VCaP (cell line): ENCODE measurements around the gene TUSC2.

ENCODE experiments used
- H3K27ac ChIP-seq: fragments of 450-650 bp; 2 replicates; pipeline ENCODE4 v1.5.1; 2017
- TF ChIP-seq, protein P1 (sequence below): fragments of 450-650 bp; conservative IDR thresholded peaks from 2 replicates; pipeline ENCODE4 v1.5.1; 2017; ENCODE audit warnings: mild to moderate bottlenecking, moderate library complexity

Gene TUSC2

DNA sequence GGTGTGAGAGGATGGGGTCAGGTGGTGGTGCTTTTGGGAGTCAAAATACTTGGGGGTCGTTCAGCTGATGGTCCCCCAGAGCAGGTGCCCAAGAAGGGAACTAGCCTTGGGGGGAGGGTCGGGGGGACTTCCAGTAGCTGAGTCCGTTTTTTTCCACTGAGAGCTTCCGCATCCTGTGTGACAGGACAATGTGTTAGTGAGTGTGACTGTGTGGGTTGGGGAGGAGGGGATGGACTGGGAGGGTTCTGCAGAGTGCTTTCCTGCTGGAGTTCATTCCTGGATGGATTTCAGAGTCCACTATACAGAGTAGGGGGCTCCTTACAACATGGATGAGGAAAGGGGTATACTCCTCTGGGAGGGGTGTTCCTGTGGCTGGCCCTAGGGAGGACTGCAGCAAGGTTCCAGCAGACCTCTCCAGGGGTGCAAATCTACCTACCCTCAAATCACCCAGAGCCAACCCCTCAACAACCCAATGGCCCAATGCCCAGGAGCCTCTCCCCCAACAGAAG lies 4.9 kb downstream of the TUSC2 start:
- peak overlapping the region; percentile 97; the same call in 1 of the 2 replicates for H3K27ac ChIP-seq
- TF ChIP-seq, protein P1, sequence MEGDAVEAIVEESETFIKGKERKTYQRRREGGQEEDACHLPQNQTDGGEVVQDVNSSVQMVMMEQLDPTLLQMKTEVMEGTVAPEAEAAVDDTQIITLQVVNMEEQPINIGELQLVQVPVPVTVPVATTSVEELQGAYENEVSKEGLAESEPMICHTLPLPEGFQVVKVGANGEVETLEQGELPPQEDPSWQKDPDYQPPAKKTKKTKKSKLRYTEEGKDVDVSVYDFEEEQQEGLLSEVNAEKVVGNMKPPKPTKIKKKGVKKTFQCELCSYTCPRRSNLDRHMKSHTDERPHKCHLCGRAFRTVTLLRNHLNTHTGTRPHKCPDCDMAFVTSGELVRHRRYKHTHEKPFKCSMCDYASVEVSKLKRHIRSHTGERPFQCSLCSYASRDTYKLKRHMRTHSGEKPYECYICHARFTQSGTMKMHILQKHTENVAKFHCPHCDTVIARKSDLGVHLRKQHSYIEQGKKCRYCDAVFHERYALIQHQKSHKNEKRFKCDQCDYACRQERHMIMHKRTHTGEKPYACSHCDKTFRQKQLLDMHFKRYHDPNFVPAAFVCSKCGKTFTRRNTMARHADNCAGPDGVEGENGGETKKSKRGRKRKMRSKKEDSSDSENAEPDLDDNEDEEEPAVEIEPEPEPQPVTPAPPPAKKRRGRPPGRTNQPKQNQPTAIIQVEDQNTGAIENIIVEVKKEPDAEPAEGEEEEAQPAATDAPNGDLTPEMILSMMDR: no peak

DNA sequence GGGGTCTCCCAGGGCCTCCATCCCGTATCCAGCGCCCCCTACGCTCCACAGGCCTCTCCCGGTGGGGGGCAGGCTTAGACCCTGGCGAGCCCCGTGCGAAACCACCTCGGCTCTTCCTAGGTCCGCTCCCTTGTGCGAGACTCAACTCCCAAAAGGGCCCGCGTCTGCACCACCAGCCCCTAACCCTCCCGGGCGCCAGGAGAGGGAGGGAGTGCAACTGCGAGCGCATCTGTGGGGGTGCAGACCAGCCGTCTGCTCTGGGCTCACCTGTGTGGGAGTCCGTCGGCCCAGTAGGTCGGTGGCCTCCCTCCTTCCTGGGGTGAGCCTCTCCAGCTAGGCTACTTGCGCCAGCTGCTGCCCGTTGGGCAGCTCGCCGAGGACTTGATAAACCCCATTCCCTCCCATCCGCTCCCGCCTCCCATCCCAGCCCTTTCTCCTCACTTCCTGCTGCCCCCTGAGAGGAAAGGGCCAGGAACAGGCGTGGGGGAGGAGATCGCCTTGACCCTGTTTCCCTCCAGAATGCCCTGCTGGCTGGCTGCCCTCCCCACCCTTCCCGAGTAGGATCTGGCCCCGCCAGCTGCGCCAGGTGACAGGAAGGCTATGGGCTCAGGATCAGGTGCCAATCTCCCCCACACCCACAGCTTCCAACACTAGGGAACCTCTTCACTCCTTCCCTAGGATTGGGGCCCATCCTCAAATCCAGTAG lies 5.5 kb downstream of the TUSC2 start, which contains the start of gene HYAL2:
Gene HYAL2, minus strand, starts transcription at position 360 of the 706 bp plus-strand sequence. CDS start 2,256 bp downstream, outside the sequence.
- TF ChIP-seq, protein P1: no peak

DNA sequence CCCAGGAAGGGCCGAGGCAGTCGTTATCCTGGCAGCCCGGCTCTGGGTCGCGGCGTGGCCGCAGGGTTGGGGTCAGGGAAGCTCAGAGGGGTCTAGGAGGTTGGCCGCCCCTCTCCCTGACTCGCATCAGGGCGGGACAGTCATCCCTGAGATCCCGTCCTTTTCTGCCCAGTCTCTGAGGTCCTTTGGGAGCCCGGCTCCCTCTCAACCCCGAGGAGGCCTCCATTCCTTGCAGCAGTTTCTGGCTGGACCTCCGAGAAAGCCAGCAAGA lies 6.0 kb downstream of the TUSC2 start:
- TF ChIP-seq, protein P1: no peak; the same call in 1 of the 2 replicates
- H3K27ac ChIP-seq: peak overlapping the region; percentile 97

More for the DNA sequence above, 5.5 kb downstream of the TUSC2 start, which contains the start of gene HYAL2:
- peak within 1 kb of the TSS; percentile 97 for H3K27ac ChIP-seq

DNA sequence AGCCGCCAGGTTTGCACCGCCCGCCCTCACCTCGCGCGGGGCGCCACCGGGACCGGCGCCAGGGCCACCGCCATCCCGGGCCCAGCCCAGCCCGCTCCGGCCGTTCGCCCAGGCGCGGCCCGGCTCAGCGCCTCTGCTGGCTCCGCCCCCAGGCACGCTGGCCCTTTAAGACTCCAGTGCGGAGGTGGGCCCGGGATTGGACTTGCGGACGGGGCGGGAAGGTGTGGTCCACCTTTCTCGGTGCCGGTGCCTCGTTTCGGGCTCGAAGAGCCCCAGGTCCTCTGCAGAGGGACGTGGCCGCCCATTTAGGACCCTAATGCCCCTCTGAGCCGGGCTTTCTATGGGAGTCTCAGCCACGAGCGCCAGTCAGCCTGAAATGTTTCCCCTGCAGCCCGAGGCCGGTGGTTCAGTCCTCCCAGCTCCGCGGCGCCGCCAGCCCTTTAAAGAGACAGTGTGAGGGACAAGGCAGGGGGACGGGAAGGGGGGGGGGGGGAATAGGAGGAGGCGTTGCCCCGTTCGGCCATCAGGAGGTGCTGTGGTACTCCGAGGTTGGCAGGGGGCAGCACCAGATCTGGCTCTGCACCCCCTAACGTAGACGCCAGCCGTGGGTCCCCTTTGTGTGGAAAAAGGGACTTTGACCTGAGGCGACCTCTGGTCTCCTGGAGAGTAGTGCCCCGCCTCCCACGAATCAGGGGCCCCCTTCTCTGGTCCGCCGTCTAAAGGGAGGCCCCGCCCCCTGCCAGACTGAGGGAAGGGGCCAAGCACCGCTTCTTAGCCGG lies 6.5 kb downstream of the TUSC2 start:
- H3K27ac ChIP-seq: peak overlapping the region; percentile 97
- TF ChIP-seq, protein P1: peak; percentile 74

DNA sequence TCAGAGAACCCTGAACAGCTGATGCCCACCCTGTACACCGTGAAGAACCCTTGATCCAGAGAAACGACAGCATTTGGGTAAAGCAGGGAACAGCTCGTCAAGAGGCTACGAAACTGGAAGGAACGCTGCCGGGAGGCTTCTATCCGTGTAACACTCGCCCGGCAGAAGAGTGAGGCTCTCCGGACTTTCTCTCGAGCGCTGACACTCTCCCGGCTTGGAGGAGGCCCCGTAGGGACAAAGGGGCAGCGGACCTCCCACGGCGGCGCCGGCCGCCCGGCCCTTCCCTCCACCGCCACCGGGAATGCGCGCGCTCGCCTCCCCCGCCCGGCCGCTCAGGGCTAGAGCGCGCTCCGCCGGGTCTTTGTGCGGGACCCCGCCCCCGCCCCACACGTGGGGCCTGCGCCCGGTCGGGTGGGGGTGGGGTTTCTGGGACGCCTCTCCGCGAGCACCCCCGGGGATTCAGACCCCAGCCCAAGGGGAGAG lies 7.1 kb downstream of the TUSC2 start:
- TF ChIP-seq, protein P1: no peak
- H3K27ac ChIP-seq: peak overlapping the region; percentile 97

DNA sequence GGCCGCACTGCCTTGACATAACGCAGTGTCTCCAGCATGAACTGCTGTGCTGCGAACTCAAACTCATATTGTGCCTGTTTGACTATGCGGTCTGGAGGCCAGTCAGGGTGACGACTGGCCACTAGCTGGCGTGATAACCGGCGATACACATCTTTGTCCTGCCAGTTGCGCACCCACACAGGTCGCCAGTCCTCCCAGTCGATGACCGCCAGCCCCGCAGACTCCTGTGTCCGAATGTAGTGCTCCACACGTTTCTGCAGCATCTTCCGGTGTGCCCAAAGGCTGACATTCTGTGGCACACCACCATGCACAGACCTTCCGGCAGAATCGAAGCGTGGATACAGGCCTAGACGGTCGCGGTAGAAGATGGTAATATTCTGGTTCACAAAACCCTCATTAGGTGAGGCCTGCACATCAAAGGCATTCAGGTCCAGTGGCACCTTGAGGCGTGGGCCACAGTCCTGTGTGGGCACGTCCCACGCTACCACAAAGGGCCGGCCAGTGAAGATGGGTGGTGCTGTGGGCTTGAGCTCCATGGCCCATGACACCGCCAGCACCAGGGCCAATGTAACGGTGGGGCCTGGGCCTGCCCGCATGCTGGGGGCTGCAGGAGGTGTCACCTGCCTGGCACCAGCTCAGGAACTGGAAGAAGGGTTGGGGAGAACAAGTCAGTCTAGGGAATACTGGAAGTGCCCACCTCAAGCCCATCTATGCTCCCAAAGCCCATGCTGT lies 8.0 kb downstream of the TUSC2 start:
- TF ChIP-seq, protein P1: 0 out of 2 replicates have a peak, but pooled peaks have one; percentile 8
- peak overlapping the region; percentile 97 for H3K27ac ChIP-seq
